OCI-LY3 (cell line): ENCODE measurements around the gene TTLL11.

ENCODE experiments used
- EZH2phosphoT487 ChIP-seq: fragments of 200-600 bp; shearing (Covaris generic); IDR thresholded peaks from 2 replicates; pipeline ENCODE4 v1.6.1; 2018; ENCODE audit warnings: antibody characterized with exemption, mixed run types, low read depth
- TF ChIP-seq, protein P1 (sequence below): fragments of 200-600, 300-600 bp; sonication (generic); IDR thresholded peaks from 2 replicates; pipeline ENCODE4 v1.5.1; 2014; ENCODE audit warnings: antibody characterized with exemption, low read length, low read depth

DNA sequence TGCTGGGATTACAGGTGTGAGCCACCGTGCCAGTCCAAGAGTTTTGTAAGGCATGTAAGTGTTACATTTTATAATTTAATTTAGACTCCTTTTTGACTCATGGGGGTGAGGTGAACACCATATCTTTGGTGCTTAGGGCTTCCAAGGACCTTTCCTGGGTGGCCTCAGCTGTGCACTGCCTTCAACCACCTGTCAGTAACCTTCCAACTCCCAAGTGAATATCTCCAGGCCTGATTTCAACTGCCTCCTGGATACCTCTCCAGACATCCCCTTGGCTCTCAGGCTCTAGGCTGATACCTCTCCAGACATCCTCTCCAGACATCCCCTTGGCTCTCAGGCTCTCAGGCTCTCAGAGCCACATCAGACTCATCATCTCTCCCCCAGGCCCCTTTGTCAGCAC lies 30.9 kb upstream of the TTLL11 start:
- TF ChIP-seq, protein P1, sequence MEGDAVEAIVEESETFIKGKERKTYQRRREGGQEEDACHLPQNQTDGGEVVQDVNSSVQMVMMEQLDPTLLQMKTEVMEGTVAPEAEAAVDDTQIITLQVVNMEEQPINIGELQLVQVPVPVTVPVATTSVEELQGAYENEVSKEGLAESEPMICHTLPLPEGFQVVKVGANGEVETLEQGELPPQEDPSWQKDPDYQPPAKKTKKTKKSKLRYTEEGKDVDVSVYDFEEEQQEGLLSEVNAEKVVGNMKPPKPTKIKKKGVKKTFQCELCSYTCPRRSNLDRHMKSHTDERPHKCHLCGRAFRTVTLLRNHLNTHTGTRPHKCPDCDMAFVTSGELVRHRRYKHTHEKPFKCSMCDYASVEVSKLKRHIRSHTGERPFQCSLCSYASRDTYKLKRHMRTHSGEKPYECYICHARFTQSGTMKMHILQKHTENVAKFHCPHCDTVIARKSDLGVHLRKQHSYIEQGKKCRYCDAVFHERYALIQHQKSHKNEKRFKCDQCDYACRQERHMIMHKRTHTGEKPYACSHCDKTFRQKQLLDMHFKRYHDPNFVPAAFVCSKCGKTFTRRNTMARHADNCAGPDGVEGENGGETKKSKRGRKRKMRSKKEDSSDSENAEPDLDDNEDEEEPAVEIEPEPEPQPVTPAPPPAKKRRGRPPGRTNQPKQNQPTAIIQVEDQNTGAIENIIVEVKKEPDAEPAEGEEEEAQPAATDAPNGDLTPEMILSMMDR = no peak
- no peak for TF ChIP-seq EZH2phosphoT487
